ENCODE data around the gene OSBPL9.

OSBPL9 gene

DNA sequence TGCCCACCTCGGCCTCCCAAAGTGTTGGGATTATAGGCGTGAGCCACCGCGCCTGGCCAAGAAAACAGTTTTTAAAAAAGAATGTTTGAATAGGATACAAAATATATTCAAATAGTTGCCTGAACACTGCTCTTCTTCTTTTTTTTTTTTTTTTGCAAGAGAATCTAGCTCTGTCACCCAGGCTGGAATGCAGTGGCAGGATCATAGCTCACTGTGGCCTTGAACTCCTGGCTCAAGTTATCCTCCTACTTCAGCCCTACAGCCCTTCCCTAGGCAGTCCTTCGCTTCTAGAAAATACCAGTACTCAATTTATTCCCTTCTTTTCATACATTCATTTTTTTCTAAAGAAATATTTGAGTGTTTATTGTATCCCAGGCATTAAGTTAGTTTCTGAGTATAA, 67.9 kb downstream of the OSBPL9 start:
- Histone ChIP-seq H3K4me3 (ENCODE audit: low read depth, low read length) (no peak overlapping the region), H3K36me3 (ENCODE audit: control insufficient read depth in 2 of 2, insufficient read depth in 1 of 2, low read length in 2 of 2) (no peaks in the 10 kb centered on the region), H3K9me3 (ENCODE audit: control insufficient read depth, insufficient read depth, low read depth, low read length) (no peaks in the 10 kb centered on the region), H3K27ac (ENCODE audit: extremely low read depth, low read depth, low read length) (no peak overlapping the region), H3K4me1 (ENCODE audit: control insufficient read depth, insufficient read depth, low read length) (peaks cover 2% of the 10 kb centered on the region; the same call in 1 of the 2 replicates)
- TF ChIP-seq ZNF112 (tag by site-specific recombination; IDR thresholded peaks at IDR 0.05) (no peak), MZF1 (tag by site-specific recombination; IDR thresholded peaks at IDR 0.05; ENCODE audit: borderline replicate concordance) (no peak), ZNF518A (tag by site-specific recombination; conservative IDR thresholded peaks at IDR 0.05; ENCODE audit: low read depth) (no peak), IKZF3 (tag by site-specific recombination; IDR thresholded peaks at IDR 0.05) (no peak), ZNF394 (tag by site-specific recombination; IDR thresholded peaks at IDR 0.05; ENCODE audit: borderline replicate concordance) (no peak), ZFP37 (tag by site-specific recombination; IDR thresholded peaks at IDR 0.05) (no peak), ZNF555 (tag by site-specific recombination; conservative IDR thresholded peaks at IDR 0.05) (no peak)
- ChIA-PET POLR2A (no interaction called here), CTCF (no interaction called here)

DNA sequence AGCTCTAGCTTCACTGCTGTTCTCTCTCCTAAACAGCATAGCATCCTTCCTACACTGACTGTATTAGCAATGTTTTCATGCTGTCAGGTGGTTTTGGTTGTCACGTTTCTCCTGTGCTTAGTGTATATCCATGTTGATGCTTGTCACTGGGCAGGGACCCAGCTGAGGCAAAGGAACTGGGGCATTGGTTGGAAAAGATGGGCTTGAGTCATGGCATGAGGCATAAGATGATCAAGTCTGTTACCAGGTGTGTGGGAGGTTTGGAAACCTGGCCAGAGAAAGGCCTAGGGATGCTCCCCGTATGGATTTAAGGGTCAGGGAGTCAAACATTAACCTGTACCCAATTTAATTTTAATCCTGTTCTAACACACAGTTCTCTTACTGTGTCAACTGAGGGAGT, 69.6 kb downstream of the OSBPL9 start:
- no peak overlapping the region for H3K4me3 ChIP-seq (ENCODE audit: low read depth, low read length)
- peaks cover 14% of the 10 kb centered on the region for H3K4me1 ChIP-seq (ENCODE audit: control insufficient read depth, insufficient read depth, low read length)
- H3K9me3 ChIP-seq (ENCODE audit: control insufficient read depth, insufficient read depth, low read depth, low read length): no peaks in the 10 kb centered on the region
- no peak overlapping the region for H3K27ac ChIP-seq (ENCODE audit: extremely low read depth, low read depth, low read length)
- CTCF ChIA-PET: interaction anchor here (0.7 kb wide), 1 partner anchor 824 kb away, joined by 3 read pairs; no protein-coding TSS in a partner anchor
- POLR2A ChIA-PET: no interaction called here
- TF ChIP-seq ZNF791 (tag by site-specific recombination; IDR thresholded peaks at IDR 0.05): no peak
- TF ChIP-seq ZNF521 (tag by site-specific recombination; IDR thresholded peaks at IDR 0.05): no peak
- no peak for TF ChIP-seq ZNF248 (tag by site-specific recombination; IDR thresholded peaks at IDR 0.05)
- no peak for TF ChIP-seq ZNF571 (tag by site-specific recombination; IDR thresholded peaks at IDR 0.05)
- TF ChIP-seq ZNF555 (tag by site-specific recombination; conservative IDR thresholded peaks at IDR 0.05): no peak
- H3K36me3 ChIP-seq (ENCODE audit: control insufficient read depth in 2 of 2, insufficient read depth in 1 of 2, low read length in 2 of 2): no peaks in the 10 kb centered on the region

GRCh38 chr1:51689075-51689440, 72.2 kb downstream of the OSBPL9 start:
- TF ChIP-seq ZNF121 (tag by site-specific recombination; IDR thresholded peaks at IDR 0.05) (no peak), ZNF404 (tag by site-specific recombination; IDR thresholded peaks at IDR 0.05) (no peak), MYNN (tag by site-specific recombination; IDR thresholded peaks at IDR 0.05; ENCODE audit: borderline replicate concordance) (no peak), SP2 (tag by site-specific recombination; IDR thresholded peaks at IDR 0.05) (no peak), HOXD13 (CRISPR knock-in tag; IDR thresholded peaks at IDR 0.05; ENCODE audit: borderline replicate concordance) (no peak), ZNF623 (tag by site-specific recombination; IDR thresholded peaks at IDR 0.05) (no peak), ZNF16 (tag by site-specific recombination; IDR thresholded peaks at IDR 0.05; ENCODE audit: low read depth) (no peak), ZNF214 (tag by site-specific recombination; IDR thresholded peaks at IDR 0.05; ENCODE audit: borderline replicate concordance) (no peak), ZNF548 (tag by site-specific recombination; IDR thresholded peaks at IDR 0.05) (no peak), SCRT1 (tag by site-specific recombination; IDR thresholded peaks at IDR 0.05; ENCODE audit: borderline replicate concordance) (no peak), ZNF138 (tag by site-specific recombination; IDR thresholded peaks at IDR 0.05; ENCODE audit: borderline replicate concordance) (no peak)
- TF ChIP-seq, protein P1, sequence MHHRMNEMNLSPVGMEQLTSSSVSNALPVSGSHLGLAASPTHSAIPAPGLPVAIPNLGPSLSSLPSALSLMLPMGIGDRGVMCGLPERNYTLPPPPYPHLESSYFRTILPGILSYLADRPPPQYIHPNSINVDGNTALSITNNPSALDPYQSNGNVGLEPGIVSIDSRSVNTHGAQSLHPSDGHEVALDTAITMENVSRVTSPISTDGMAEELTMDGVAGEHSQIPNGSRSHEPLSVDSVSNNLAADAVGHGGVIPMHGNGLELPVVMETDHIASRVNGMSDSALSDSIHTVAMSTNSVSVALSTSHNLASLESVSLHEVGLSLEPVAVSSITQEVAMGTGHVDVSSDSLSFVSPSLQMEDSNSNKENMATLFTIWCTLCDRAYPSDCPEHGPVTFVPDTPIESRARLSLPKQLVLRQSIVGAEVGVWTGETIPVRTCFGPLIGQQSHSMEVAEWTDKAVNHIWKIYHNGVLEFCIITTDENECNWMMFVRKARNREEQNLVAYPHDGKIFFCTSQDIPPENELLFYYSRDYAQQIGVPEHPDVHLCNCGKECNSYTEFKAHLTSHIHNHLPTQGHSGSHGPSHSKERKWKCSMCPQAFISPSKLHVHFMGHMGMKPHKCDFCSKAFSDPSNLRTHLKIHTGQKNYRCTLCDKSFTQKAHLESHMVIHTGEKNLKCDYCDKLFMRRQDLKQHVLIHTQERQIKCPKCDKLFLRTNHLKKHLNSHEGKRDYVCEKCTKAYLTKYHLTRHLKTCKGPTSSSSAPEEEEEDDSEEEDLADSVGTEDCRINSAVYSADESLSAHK (tag by site-specific recombination; IDR thresholded peaks at IDR 0.05): no peak
- TF ChIP-seq, protein P2, sequence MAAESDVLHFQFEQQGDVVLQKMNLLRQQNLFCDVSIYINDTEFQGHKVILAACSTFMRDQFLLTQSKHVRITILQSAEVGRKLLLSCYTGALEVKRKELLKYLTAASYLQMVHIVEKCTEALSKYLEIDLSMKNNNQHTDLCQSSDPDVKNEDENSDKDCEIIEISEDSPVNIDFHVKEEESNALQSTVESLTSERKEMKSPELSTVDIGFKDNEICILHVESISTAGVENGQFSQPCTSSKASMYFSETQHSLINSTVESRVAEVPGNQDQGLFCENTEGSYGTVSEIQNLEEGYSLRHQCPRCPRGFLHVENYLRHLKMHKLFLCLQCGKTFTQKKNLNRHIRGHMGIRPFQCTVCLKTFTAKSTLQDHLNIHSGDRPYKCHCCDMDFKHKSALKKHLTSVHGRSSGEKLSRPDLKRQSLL (tag by site-specific recombination; IDR thresholded peaks at IDR 0.05): no peak
- no peaks in the 10 kb centered on the region for H3K36me3 ChIP-seq (ENCODE audit: control insufficient read depth in 2 of 2, insufficient read depth in 1 of 2, low read length in 2 of 2)
- no peak overlapping the region for H3K27ac ChIP-seq (ENCODE audit: extremely low read depth, low read depth, low read length)
- no peaks in the 10 kb centered on the region for H3K9me3 ChIP-seq (ENCODE audit: control insufficient read depth, insufficient read depth, low read depth, low read length)
- no peak overlapping the region for H3K4me3 ChIP-seq (ENCODE audit: low read depth, low read length)
- H3K4me1 ChIP-seq (ENCODE audit: control insufficient read depth, insufficient read depth, low read length): peaks cover 31% of the 10 kb centered on the region
- ChIA-PET CTCF (interaction anchor here (0.5 to 1.4 kb wide), 3 partner anchors 23 to 1694 kb away, joined by 3 to 5 read pairs (median 3); no protein-coding TSS in a partner anchor), POLR2A (no interaction called here)

Data from HEK293 (cell line).